NCI-H226 (cell line): ENCODE data around the gene IL22.

ENCODE experiments used
- DNase-seq: peaks from one replicate; pipeline ENCODE4 v3.0.0-alpha.2; 2015

The IL22 gene

GRCh38 chr12:68253504-68253903, at the start of gene IL22:
IL22 (minus strand) TSS chr12:68253604; CDS start chr12:68253448, 156 bp downstream.
- DNase-seq: no peak

GRCh38 chr12:68297929-68298328, 44.5 kb upstream of the IL22 start:
- DNase-seq: no peak

- DNase-seq: no peak
Measured at GRCh38 chr12:68294251-68294650, 40.8 kb upstream of the IL22 start.

GRCh38 chr12:68293347-68293746, 39.9 kb upstream of the IL22 start:
- DNase-seq: no peak

GRCh38 chr12:68292151-68292943, 38.9 kb upstream of the IL22 start:
- no peak for DNase-seq

- DNase-seq: peak; percentile 59
Measured at GRCh38 chr12:68291396-68292036, 38.1 kb upstream of the IL22 start.

GRCh38 chr12:68290126-68290525, 36.7 kb upstream of the IL22 start:
- DNase-seq: no peak

- no peak for DNase-seq
Measured at GRCh38 chr12:68287106-68287505, 33.7 kb upstream of the IL22 start.

GRCh38 chr12:68286396-68286795, 33.0 kb upstream of the IL22 start:
- no peak for DNase-seq

GRCh38 chr12:68285541-68285940, 32.1 kb upstream of the IL22 start:
- no peak for DNase-seq

- DNase-seq: no peak
Measured at GRCh38 chr12:68281322-68282077, 28.1 kb upstream of the IL22 start.

- no peak for DNase-seq
Measured at GRCh38 chr12:68280240-68280639, 26.8 kb upstream of the IL22 start.

GRCh38 chr12:68279227-68280054, 26.0 kb upstream of the IL22 start:
- peak; percentile 29 for DNase-seq

- no peak for DNase-seq
Measured at GRCh38 chr12:68276402-68276930, 23.1 kb upstream of the IL22 start.

GRCh38 chr12:68272732-68273131, 19.3 kb upstream of the IL22 start:
- DNase-seq: no peak

- no peak for DNase-seq
Measured at GRCh38 chr12:68271346-68271745, 17.9 kb upstream of the IL22 start.

- DNase-seq: no peak
Measured at GRCh38 chr12:68270358-68270757, 17.0 kb upstream of the IL22 start.

GRCh38 chr12:68269779-68270178, 16.4 kb upstream of the IL22 start:
- no peak for DNase-seq

GRCh38 chr12:68268967-68269366, 15.6 kb upstream of the IL22 start:
- DNase-seq: no peak

GRCh38 chr12:68267892-68268396, 14.5 kb upstream of the IL22 start:
- peak; percentile 81 for DNase-seq

- peak; percentile 92 for DNase-seq
Measured at GRCh38 chr12:68264857-68265256, 11.5 kb upstream of the IL22 start.

- DNase-seq: peak; percentile 80
Measured at GRCh38 chr12:68264158-68264855, 10.9 kb upstream of the IL22 start.
